Esophagus mucosa (tissue), 1 donor: ENCODE data around the gene SPEF2. TPM values are rescaled to one million over a fixed set of nuclear protein-coding genes. Genes with fewer than 3 reads are reported as not detected.
"Not testable (repeated sequence)": the region's sequence is repeated elsewhere in the genome, so short reads cannot be mapped to it uniquely, and the experiment has no call there.

Experiments
- ATAC-seq: fragments of 200-7000 bp; cut with Tn5 transposase; one replicate; pipeline ENCODE4 v1.9.1; 2020
- total RNA-seq: library from RNA; stranded (reverse); gene quantifications from one replicate; pipeline ENCODE4 v1.2.4, GENCODE V29; 2023
- donor health status: DM: yes; HTN: yes; CAD: no.

SPEF2 gene
- total RNA-seq, 1 donor from 2014 or later: 1.6 TPM

DNA sequence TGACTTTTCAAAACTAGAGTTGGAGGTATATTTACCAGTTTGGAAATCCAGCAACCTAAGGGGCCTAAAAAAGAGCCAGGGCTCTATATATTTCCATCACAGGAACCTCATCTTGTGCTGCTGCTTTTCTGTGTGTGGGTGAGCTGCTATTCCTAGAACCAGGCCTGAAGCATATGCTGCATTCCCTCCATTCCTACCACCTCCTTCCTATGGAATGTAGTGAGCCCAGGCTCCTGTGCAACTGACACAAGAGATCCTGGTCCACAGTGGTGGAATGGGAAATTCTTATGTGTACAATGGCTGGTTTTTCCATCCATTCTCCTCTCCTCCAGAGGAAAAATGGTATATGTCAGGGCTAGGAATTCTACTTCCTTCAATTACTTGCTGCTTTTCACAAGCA, 39.1 kb downstream of the SPEF2 start:
- no peak for ATAC-seq

DNA sequence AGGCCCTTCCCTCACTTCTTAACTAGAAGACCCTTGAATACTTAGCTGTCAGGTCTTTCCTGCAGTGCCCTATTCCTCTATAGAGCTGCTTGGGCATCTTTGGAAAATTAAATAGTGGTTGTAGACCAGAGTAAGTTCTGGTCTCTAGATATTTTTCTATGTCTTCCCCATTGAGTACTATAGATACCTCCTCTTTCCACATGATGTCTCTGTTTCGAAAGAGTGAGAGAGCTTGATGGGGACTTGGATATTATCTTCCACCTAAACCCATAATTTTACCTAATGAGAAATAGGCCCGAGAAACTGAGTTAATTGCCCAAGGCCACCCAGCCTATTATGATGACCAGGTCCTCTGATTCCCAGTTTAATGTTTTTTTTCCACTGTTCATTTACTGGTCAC, 40.2 kb downstream of the SPEF2 start:
- no peak for ATAC-seq

DNA sequence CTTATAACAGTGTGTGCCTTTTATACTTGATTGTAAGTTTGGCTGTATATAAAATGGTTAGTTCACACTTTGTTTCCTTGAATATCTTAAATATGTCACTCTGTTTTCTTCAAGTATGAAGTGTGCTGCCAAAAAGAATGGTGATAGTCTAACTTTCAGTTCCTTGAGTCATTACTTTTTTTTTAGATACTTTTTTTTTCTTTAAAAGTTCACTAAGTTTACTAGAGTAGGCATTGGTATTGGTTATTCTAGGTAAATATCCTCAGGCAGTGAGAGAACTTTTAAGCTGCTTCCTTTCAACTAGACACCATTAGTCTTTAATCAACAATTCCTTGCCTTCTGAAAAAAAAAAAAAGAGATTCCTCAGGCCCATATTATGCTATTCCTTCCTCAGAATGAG, 41.9 kb downstream of the SPEF2 start:
- no peak for ATAC-seq

DNA sequence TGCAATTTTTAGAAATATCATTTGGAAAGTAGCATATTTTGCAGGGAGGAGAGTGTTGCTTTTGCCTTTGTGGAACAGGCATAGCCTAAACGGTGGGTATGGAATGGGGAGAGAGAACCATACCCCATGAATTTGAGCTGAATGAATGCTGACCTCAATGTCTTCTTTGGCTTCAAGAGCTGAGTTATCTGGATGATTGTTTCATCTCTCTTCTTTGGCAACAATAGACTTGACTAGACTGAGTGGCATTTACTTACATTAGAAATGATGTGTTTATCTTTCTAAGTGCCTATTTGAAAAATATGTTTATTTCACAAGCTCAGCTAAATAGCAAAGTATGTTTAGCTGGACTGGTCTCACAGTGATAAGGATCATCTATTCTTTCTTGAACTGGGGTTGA, 42.8 kb downstream of the SPEF2 start:
- no peak for ATAC-seq

DNA sequence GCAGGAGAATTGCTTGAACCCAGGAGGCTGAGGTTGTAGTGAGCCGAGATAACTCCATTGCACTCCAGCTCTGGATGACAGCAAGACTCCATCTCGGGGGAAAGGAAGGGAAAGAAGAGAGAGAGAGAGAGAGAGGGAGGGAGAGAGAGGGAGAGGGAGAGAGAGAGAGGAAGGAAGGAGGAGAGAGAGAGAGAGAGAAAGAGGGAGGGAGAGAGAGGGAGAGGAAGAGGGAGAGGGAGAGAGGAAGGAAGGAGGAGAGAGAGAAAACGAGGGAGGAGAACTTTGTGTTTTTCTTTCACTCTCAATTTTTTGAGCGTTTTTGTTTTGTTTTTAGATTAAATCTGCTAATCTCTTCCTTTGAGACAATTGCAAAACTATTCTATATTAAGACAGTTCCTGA, 46.9 kb downstream of the SPEF2 start:
- no peak for ATAC-seq

DNA sequence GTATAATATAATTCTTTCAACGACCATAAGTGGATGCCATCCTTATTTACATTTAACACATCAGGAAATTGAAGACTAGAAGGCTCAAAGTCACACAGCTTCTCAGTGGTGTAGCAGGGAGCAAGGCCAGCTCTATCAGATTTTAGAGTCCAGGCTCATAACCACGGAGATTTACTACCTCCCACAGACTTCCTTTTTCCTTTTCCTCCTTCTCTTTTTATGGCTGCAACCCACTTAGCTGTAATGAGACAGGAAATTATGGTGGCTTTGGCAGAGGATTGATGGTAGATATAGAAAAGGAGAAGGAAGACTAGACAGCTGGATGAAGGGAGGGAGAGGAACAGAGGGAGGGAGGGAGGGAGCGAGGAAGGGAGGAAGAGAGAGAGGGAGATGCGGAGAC, 47.4 kb downstream of the SPEF2 start:
- no peak for ATAC-seq

DNA sequence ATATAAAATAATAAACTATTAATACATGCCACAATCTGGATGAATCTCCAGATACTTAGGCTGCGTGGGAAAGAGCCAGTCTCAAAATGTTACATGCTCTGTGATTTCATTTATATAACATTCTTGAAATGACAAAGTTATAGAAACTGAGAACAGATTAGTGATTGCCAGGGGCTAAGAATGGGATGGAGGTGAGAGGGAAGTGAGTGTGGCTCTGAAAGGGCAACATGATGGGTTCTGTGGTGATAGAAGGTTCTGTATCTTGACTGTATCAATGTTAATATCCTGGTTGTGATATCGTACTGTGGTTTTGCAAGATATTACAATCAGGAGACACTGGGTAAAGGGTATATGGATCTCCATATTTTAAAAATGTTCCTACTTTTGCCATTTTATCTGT, 50.7 kb downstream of the SPEF2 start:
- no peak for ATAC-seq

DNA sequence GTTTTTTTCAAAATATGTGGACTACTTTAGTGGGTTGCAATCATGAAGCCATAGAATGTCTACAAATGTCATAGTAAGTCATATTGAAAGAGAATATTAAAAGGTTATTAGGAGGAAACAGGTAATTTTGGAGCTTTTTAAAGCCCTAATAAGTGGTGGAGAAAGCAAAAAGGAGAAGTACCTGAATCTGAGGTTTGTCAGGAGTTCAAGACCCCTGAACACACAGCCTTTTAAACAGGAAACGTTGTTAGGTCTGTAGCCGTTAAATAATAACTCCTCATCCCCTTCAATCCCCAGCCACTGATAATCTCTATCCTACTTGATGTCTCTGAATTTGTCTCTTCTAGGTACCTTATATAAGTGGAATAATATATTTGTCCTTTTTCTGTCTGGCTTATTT, 51.1 kb downstream of the SPEF2 start:
- no peak for ATAC-seq

DNA sequence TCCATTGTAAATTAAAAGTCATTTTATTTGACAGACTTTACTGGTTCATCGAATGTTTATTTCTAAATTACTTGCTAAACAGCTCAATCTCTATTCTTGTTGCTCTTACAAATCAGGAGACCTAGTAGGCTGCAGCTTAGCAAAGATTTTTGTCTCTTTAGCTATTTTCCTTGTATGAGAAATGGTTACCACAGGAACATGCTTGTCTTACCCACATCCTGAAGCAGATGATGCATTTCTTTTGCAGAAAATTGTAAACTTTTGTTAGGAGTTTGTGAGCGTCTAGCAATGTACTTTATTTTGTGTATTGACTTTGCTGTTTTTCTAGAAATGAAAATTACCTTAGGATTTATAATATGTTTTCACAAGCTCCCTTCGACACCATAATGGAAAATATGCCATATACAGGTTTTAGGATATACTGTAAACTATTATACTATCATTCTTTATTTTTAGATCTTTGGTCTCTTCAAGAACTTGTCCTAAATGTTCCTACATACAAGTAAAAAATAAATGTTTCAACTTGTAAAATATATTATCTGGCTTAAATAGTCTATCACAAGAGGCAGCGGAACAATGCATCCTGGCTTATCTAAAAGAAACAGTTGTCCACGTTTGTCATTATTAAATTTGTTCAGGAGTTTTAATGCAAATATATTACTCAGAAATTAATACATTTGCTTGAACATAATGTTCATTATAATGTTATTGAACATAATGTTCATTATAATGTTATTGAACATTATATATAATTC, 54.1 kb downstream of the SPEF2 start:
- ATAC-seq: no peak

DNA sequence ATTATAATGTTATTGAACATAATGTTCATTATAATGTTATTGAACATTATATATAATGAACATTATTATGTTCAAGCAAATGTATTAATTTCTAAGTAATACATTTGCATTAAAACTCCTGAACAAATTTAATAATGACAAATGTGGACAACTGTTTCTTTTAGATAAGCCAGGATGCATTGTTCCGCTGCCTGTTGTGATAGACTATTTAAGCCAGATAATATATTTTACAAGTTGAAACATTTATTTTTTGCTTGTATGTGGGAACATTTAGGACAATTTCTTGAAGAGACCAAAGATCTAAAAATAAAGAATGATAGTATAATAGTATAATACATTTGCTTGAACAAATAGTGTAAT, 54.6 kb downstream of the SPEF2 start:
- not testable (repeated sequence) for ATAC-seq

DNA sequence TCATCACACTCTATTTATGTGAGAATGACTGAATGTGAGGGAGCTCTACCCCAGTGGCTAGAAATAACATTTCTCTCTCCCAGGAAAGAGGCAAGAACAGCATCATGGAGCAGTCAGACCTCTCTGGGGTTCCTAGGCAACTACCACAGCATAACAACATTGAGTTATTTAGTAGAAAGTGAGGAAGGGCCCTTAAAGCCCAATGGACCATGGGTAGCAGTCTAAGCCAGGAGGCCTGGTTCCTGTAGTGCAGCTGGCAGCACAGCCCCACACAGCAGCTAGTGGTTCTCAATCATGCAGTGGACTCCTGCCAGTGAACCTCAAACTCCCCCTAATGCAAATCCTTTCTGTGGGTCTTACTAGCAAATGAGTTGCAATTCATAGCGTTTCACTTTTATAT, 55.3 kb downstream of the SPEF2 start:
- no peak for ATAC-seq

DNA sequence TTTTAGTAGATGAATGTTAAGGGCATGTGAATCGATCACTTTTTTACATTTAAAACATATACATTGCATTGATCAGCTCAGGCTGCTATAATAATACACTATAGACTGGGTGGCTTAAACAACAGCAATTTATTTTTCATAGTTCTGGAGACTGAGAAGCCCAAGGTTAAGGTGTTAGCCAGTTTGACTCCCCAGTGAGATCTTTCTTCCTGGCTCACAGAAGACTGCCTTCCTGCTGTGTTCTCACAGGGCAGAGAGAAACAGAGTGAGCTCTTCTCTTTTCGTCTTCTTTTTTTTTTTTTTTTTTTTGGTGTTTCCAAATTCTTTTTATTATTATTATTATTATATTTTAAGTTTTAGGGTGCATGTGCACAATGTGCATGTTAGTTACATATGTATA, 56.4 kb downstream of the SPEF2 start:
- no peak for ATAC-seq

DNA sequence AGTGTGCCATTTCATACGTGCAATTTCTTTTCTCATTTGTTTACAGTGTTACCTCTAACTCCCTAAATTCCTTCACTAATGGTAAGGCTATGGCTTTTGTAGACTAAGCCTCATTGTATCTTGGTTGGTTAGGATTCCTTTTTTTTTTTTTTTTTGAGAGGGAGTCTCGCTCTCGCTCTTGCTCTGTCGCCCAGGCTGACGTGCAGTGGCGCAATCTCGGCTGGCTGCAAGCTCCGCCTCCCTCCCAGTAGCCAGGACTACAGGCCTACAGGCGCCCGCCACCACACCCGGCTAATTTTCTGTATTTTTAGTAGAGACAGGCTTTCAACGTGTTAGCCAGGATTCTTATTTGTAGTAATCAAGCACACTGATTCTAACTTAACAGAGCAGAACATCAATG, 57.7 kb downstream of the SPEF2 start:
- ATAC-seq: no peak

DNA sequence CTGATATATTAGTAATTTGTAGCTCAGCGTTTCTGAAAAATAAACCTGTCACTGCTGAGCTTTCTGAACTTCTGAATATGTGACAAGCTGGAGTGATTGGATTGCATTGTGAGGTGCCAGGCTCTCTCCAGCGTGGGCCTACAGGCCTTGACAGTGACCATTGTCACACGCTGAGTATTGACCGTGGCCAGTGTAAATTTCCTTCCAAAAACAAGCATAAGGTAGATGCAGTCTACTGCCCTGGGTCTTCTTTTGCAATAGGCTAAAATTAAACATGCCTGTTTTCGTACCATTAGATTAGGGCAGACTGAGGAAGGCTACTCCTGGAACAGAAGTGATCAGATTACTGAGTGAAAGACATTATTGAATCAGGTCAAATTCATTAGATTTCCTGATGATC, 60.2 kb downstream of the SPEF2 start:
- no peak for ATAC-seq

DNA sequence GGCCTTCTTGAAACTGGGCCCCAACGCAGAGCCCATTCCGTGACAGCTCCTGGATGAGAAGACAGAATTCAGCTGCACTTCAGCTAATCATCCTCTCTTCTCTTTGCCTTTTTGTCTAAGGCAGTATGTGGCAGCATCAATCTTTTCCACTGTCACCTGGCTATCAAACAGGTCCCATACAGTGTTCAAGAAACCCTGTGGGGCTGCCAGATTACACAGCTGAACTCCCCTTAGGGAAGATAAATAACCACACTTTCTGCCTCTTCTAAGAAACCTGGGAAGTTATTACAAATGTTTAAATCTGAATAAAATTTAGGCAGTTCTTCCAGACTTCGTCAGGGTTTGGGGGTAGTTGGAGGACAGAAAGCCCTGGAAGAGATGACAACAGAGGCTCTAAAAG, 61.0 kb downstream of the SPEF2 start:
- no peak for ATAC-seq

DNA sequence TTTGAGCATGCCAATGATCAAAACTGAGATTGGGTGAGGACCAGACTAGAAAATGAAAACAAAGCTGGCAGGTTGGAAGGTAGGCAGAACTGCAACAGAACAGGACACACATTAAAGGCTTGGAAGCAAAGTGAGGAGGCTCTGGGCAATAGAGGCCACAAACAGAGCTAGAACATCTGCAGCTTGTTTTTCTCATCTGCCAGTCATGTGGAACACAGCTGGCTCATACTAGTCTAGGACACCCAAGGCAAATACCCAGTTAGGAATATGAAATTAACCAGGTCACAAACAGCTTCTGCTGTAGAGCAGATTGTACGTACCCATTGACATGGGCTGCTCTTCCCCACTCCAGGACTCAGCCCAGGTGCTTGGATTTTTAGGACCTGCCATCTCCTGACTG, 61.7 kb downstream of the SPEF2 start:
- ATAC-seq: no peak

DNA sequence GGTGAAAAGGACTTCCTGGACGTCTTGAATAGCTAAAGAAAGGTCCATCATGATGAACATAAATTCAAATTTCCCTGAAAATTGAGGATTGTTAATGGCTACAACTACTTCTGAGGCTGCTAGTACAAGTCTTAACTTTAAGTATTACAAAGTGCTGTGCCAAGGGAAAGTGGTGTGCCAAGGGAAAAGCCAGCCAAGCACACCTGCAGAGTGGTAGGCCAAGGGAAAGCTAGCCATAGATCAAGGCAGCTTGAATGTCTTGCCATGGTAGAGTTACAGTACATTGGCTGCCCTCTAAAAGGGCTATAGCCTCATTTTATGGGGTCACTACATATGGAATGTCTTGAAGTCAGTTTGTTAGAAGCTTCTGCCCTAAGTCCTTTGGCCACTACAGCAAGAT, 64.2 kb downstream of the SPEF2 start:
- ATAC-seq: no peak

DNA sequence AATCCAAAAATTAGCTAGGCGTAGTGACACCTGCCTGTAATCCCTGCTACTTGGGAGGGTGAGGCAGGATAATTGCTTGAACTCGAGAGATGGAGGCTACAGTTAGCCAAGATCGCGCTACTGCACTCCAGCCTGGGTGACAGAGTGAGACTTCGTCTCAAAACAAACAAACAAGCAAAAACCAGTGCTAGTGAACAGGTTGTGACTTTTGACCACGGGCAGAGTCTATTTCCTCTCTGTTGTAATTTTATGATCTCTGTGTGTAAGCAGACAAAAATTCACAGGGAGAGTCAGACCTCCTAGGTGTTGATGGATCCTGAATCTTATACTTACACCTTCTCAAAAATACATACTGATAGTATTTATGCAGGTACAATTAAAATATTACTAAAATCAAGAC, 65.8 kb downstream of the SPEF2 start:
- no peak for ATAC-seq

DNA sequence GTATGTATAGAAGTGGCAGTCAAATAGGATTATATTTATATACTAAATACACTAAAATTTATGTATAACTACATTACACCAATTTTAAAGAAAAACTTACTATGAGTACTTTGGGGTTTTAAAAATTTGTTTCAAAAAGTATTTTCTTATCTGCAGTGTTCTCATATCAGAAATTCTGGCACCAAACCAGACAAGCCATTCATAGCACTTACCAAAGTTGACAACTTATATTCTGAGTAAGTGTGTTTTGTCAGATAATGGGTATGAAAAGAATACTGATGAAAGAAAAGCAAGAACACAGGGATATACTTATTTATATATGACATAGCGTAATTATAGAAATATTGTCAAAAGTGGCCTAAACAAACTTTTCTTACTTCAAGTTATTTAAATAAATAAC, 67.5 kb downstream of the SPEF2 start:
- no peak for ATAC-seq

DNA sequence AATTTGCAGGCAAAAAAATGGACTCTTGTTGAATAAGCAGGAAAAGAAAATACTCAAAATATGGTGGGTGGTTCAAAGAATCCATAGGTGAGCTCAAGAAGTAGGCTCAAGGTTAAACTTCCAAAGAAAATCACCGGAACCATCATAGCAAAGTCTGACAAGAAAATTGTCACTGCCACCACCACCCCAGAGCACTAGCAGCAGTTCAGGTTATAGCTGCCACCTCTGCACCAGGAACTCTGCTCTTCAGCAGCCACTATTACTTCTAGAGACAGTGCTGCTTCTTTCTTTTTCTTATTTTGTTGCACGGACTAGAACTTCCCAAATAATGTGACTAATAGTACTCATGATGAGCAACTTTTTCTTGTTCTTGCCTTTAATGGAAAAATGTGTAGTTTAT, 70.3 kb downstream of the SPEF2 start:
- ATAC-seq: no peak

DNA sequence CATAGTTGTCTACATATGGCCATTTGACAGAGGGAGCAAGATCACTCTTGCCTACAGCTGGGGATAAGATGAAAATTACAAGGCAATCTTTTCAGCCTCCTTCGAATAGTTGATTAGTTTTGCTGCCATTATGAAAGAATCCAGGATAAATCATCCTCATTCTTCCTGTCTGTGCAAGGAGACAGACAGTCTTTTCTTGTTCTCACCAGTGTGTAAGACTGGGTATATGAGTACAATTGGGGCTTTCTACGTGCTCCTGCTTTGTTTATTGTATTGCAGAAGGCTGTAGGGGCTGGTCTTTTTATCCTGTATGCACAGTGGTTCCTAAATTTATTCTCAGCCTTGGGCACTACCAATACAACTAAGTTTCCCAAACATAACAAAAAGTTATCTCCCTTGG, 76.8 kb downstream of the SPEF2 start:
- no peak for ATAC-seq

DNA sequence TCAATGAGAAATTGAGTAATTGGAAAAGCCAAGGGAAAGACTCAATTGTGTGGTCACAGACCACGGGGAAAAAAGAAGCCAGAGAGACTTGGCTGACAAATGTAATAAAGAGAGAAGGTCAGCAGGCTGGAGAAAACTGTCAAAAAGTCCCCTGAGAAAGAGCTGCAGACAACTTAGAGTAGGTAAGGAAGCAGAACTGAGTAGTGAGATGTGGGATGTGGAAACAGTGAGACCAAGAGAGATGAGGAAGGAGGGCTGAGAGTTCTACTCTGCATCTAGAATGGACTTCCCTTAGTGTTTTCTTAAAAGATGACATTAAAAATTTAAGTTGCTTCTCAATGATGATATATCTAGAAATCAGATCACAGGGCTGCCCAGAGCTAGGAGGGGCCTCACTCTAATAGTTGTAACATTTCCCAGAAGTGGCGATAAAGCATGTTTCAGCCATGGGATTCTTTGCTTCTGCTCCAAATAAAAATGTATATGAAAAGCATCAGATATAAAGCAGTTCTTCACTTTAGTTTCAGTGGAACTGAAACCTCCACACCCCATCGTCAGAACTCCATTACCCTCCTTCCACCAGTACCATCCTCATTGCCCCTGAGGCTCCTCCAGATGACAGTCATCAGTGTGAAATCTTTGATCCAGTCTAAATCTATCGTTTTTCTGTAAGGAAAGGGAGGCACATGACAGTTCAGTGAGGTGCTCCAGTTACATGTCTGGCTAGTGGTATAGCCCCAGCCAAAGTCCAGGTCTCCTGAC, 80.6 kb downstream of the SPEF2 start:
- no peak for ATAC-seq

DNA sequence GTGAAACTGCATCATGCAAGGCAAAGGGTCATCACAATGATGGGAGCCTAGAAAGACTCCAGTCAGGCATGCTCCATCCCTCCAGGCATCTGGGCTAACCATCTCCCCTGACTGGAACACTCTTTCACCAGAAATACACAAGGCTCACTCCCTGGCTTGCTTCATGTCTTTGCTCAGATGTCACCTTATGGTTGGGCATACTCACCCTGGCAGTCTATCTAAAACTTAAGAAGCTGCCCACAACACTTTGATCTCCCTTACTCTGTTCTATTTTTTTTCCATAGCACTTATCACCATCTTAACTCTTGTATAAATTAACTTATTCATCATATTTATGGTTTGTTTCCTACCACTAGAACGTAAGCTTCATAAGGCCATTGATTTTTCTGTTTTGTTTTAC, 90.0 kb downstream of the SPEF2 start:
- ATAC-seq: no peak

DNA sequence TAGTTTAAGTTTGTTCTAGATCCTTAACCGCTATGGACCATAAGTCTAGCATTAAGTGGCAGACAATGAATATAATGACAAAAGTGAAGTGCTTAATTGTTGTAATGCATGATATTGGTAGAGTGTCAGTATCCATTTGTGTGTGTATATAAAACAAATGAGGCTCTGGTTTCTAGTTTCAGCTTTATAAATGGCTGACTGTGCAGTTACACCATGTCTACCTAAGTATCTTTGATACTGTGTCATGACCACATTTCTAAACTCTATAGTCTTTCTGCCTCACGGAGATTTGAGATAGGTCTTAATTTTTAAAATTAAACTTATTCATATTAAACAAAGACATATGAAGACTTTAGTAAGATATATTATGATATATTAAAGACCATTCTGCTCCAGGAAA, 92.0 kb downstream of the SPEF2 start:
- no peak for ATAC-seq

DNA sequence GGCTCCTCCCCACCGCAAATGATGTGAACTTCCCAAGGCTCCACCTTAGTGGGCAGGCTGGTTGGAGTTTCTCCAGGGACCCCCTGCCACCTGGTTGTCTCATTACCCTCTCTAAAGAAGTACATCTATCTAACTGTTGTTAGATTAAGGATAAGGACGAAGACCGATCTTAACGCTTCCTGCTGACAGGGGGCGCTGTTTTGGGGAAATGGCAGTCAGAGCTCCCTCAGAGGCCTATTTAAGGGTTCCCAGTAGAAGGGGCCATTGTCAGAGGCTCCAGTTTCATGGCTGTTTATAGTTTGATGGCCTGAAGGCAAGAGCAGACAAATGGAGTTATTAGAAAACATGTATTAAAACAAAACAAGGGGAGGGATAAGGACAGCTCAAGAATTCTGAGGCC, 100.1 kb downstream of the SPEF2 start:
- no peak for ATAC-seq
